Fibroblast of pulmonary artery (primary cell): ENCODE measurements around the gene COL18A1.
A peak's percentile ranks its signal among the peaks of the same experiment; 100 is the strongest.

Source experiments
- DNase-seq: peaks from one replicate; pipeline ENCODE4 v3.0.0-alpha.2; 2010; ENCODE audit warnings: low read depth
- H3K4me3 ChIP-seq: replicated peaks from 2 replicates; pipeline ENCODE4 v1.5.1; 2011; ENCODE audit warnings: low read depth, mild to moderate bottlenecking, control low read depth, low read length, moderate library complexity
- TF ChIP-seq, protein P1 (sequence below): IDR thresholded peaks from 2 replicates; pipeline ENCODE4 v1.5.1; 2011; ENCODE audit warnings: mild to moderate bottlenecking, control low read depth, low read length, inconsistent platforms; ENCODE audit errors: missing control alignments

The COL18A1 gene

DNA sequence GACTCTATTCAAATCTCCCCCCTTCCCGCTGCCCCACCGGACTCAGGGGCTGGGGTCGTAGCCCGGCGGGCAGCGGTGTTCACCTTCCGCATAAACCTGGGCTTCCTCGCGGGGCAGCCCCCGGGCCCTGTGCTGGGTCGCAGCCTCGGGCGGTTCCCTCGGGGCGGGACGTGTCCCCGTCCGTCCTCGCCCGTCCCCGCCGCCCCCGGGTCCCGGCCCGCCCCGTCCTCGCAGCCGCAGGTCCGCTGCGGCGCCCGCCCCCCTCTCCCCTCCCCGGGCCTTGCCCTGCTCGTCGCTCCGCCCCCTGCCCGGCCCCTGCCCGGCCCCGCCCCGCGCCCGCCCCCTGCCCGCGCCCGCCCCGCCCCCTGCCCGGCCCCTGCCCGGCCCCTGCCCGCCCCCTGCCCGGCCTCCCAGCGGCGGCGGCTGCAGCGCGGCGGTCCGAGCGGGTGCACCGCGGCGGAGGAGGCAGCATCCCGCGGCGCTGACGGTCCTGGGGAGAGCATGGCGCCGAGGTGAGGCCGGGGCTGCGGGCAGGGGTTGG, at the start of gene COL18A1:
COL18A1 (plus strand) TSS at position 436 of the 541 bp plus-strand sequence; CDS start at position 502, 66 bp downstream.
- DNase-seq: peak; percentile 56
- TF ChIP-seq, protein P1, sequence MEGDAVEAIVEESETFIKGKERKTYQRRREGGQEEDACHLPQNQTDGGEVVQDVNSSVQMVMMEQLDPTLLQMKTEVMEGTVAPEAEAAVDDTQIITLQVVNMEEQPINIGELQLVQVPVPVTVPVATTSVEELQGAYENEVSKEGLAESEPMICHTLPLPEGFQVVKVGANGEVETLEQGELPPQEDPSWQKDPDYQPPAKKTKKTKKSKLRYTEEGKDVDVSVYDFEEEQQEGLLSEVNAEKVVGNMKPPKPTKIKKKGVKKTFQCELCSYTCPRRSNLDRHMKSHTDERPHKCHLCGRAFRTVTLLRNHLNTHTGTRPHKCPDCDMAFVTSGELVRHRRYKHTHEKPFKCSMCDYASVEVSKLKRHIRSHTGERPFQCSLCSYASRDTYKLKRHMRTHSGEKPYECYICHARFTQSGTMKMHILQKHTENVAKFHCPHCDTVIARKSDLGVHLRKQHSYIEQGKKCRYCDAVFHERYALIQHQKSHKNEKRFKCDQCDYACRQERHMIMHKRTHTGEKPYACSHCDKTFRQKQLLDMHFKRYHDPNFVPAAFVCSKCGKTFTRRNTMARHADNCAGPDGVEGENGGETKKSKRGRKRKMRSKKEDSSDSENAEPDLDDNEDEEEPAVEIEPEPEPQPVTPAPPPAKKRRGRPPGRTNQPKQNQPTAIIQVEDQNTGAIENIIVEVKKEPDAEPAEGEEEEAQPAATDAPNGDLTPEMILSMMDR: no peak
- H3K4me3 ChIP-seq: peak within 1 kb of the TSS; percentile 59

DNA sequence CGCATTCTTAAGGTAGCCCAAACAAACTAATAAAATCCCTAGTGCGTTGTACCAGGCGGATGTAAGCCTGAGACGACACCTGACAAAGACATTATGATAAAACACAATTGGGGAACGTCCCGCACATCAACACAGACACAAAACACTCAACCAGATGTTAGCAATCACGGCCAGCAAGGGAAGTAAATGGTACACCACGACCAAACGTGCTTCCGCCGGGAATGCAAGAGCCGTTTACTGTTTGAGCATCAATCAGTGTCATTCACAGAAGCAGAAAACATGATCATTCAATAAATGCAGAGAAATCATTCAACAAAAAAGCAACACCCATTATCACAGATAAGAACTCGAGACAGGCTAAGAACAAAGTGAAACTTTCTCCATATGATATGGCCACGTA, 49.4 kb upstream of the COL18A1 start:
- TF ChIP-seq, protein P1: no peak
- H3K4me3 ChIP-seq: no peak overlapping the region
- DNase-seq: no peak

DNA sequence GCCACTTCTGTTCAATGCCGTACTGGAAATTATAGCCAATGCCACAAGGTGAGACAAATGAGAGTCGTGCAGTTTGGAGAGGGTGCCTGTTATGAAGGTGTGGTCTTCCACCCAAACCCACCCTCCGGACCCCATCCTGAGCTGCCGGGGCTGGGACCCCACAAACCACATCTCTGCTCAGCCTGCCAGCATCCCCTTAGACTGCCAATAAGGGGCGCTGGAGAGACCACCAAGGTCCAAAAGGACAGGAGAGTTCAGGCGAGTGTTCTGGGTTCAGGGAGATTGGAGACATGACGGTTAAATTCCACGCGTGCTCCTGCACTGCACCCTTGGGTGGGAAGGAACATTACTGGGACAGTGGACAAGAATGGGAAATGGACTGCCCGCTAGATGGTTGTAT, 48.7 kb upstream of the COL18A1 start:
- H3K4me3 ChIP-seq: no peak overlapping the region
- no peak for DNase-seq
- TF ChIP-seq, protein P1: peak; percentile 10

DNA sequence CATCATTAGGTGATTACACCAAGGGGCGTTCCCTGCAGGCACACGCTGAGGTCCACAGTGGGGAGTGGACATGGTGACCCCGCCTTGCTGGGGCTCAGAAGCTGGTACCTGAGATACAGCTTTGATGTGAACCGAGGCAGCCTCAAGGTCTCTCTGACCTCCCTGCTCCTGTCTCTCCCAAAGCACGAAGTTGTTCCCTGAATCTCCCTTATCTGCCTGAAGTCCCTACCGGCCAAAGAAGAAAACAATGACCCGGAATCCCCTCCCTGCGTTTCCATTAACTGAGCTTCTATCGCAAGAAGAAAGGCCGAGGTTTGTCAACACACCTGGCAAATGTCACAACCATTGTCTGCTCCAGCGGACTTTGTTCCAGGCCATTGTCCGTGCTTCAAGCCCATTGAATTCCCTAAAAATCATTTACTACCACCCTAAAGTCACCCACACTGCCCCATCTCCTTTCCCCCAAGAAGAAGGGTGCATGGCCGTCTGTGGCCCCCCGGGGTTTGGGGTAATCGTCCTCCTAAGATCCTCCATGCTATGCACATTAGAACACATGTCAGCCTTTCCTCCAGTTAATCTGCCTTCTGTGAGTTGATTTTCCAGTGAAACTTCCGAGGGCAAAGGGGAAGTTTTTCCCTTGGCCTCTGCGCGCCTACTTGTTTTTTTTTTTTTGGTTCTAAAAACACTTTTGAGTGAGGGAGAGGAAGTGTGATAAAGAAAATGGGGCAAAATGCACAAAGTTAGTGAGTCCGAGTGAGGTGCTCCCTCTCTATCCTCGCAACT, 48.1 kb upstream of the COL18A1 start:
- DNase-seq: no peak
- H3K4me3 ChIP-seq: no peak overlapping the region
- TF ChIP-seq, protein P1: no peak

DNA sequence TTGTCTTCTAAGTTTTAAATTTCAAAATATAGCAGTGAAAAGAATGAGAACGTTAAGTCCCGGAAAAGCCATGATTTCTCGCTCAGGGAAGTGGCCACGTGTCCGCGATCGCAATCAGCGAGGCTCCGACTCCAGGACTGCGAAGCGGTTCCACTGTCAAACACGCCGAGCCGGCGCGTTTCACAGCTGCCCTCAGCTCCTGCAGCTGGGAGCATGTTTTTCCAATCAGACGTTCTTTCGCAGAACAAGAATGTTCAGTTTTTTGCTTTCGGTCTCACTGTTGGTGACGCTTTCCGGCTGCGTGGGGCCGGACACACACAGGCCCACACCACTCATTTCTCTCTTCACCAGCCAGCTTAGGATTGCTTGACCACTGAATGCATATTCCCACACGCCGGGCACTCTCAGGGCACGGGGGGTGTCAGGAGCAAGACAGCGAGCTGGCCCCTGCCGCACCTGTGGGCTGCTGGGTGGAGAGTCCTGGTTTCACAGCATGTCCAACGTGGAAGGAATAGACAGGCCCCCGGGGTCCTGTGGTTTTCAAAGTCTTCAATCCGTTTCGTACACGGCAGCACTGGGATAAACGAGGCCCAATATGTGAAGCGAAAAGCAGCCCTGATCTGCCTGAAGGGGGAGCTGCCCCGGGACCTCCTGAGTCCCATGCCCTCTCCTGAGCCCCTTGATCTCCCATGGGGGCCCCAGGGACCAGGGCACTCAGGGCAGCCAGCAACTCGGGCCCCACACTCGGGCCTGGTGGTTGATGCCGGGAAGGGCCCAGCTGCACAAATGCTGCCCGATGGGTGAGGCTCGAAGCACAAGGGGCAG, 47.3 kb upstream of the COL18A1 start:
- DNase-seq: no peak
- no peak overlapping the region for H3K4me3 ChIP-seq
- TF ChIP-seq, protein P1: peak; percentile 4

DNA sequence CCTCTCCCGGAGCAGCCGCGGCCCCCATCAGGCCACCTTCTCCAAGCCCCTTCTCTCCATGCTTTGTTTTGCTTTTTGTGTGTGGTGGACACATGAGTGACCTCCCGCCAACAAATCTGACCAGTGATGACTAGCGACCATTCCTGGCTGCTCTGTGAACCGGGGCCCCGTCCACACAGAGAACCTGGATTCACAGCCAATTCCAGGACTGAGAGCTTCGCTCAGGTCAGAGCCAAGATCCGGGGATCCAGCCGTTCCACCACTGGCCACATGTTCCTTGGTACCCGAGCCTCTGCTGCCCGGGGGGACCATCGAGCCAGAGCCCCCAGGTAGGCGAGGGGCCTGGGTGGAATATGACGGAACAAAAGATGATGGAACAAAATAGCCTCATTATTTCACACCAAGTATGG, 46.7 kb upstream of the COL18A1 start:
- TF ChIP-seq, protein P1: no peak
- no peak overlapping the region for H3K4me3 ChIP-seq
- no peak for DNase-seq
